HEK293 (cell line): ENCODE measurements around the gene MGMT.

ENCODE experiments used
- CTCF ChIP-seq: fragments of 450-650 bp; formaldehyde crosslinking; IDR thresholded peaks from 2 replicates; pipeline ENCODE4 v1.5.1; 2016; ENCODE audit warnings: missing biosample characterization, missing genetic modification characterization
- PATZ1 ChIP-seq: fragments of 450-650 bp; formaldehyde crosslinking; IDR thresholded peaks from 2 replicates; pipeline ENCODE4 v1.5.1; 2016; ENCODE audit warnings: missing biosample characterization, missing genetic modification characterization
- ZBTB17 ChIP-seq: fragments of 450-650 bp; formaldehyde crosslinking; IDR thresholded peaks from 2 replicates; pipeline ENCODE4 v1.5.1; 2016; ENCODE audit warnings: missing biosample characterization, missing genetic modification characterization
- ZNF114 ChIP-seq: fragments of 450-650 bp; formaldehyde crosslinking; IDR thresholded peaks from 2 replicates; pipeline ENCODE4 v1.5.0; 2017; ENCODE audit warnings: missing biosample characterization, missing genetic modification characterization
- ZSCAN5A ChIP-seq: fragments of 450-650 bp; formaldehyde crosslinking; IDR thresholded peaks from 2 replicates; pipeline ENCODE4 v1.5.1; 2016; ENCODE audit warnings: missing biosample characterization, missing genetic modification characterization
- TF ChIP-seq, protein P1 (sequence below): fragments of 450-650 bp; formaldehyde crosslinking; IDR thresholded peaks from 2 replicates; pipeline ENCODE4 v1.5.1; 2017; ENCODE audit warnings: missing biosample characterization, missing genetic modification characterization

DNA sequence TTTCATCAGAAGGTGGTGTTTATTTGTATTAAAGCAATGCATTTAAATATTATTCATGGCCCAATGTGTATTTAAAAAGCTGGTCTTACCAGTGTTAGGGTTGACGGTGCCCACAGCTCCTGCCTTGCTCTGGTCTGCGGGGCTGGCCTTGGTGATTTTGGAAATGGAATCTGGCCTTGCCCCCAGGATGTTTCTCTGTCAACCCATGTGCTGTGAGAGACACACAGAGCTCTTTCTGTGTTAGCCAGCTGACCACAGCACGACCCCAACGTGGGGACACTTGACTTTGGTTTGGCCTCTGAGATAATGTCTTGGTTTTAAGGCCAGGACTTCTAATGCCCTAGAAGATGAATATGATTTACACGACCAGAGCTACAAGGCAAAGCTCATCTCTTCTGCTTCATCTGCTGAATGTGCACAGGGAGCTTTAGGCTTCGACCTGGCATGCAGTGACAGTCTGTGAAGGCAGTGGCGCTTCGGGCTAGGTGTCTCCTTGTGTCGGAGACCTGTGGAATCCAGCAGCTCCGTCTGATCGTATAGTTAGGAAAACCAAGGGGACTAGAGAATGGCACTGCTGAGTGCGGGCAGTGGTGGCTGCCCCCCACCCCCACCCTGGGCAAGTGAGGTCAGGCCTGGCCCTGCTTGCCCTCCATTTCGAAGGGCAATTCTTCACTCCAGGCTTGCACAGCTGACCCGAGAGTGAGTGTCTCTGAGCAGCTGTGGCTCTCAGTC lies 250.9 kb downstream of the MGMT start:
- TF ChIP-seq CTCF, result no peak
- no peak for TF ChIP-seq ZNF114 (tag by site-specific recombination)
- no peak for TF ChIP-seq ZSCAN5A (tag by site-specific recombination)
- TF ChIP-seq, protein P1, sequence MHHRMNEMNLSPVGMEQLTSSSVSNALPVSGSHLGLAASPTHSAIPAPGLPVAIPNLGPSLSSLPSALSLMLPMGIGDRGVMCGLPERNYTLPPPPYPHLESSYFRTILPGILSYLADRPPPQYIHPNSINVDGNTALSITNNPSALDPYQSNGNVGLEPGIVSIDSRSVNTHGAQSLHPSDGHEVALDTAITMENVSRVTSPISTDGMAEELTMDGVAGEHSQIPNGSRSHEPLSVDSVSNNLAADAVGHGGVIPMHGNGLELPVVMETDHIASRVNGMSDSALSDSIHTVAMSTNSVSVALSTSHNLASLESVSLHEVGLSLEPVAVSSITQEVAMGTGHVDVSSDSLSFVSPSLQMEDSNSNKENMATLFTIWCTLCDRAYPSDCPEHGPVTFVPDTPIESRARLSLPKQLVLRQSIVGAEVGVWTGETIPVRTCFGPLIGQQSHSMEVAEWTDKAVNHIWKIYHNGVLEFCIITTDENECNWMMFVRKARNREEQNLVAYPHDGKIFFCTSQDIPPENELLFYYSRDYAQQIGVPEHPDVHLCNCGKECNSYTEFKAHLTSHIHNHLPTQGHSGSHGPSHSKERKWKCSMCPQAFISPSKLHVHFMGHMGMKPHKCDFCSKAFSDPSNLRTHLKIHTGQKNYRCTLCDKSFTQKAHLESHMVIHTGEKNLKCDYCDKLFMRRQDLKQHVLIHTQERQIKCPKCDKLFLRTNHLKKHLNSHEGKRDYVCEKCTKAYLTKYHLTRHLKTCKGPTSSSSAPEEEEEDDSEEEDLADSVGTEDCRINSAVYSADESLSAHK (tag by site-specific recombination), result no peak
- TF ChIP-seq ZBTB17 (tag by site-specific recombination), result no peak
- TF ChIP-seq PATZ1 (tag by site-specific recombination), result no peak
